Left cardiac atrium (tissue), 4 donors: ENCODE results near the gene CAB39L. TPM values are rescaled to one million over a fixed set of nuclear protein-coding genes. Genes with fewer than 3 reads are reported as not detected.

ENCODE experiments used
- ATAC-seq, 2 donors: fragments of 200-7000 bp; cut with Tn5 transposase; one replicate each; pipeline ENCODE4 v1.9.1; 2020; ENCODE audit warnings: mild to moderate bottlenecking in 2 of 2, moderate library complexity in 2 of 2
- DNase-seq: peaks from one replicate; pipeline ENCODE4 v3.0.0-alpha.2; 2020
- intact Hi-C, 2 donors: fragments of 100-400 bp; cut with DNase I; formaldehyde crosslinking; loops; one replicate each; pipeline versions ENCODE4 v1.14.1 to v1.15.1; 2022 to 2023
- total RNA-seq, 2 donors: library from RNA; stranded (reverse); fragmentation: NEBNext Ultra II Directional; extraction: Animal tissue kit (Norgen Biotek cat#: 25700); gene quantifications; one replicate each; pipeline ENCODE4 v1.2.1, GENCODE V29; 2021
- donor health status: DM: no; HTN: yes; CAD: no.
- donor health status: DM: no; HTN: yes; CAD: no; lungs with severe emphysema.
- donor health status: DM: yes; HTN: yes; CAD: no.
- donor health status: Dilated cardiomyopathy.

The CAB39L gene
- total RNA-seq, 2 donors from 2014 or later, result 16.4 to 20.2 TPM

DNA sequence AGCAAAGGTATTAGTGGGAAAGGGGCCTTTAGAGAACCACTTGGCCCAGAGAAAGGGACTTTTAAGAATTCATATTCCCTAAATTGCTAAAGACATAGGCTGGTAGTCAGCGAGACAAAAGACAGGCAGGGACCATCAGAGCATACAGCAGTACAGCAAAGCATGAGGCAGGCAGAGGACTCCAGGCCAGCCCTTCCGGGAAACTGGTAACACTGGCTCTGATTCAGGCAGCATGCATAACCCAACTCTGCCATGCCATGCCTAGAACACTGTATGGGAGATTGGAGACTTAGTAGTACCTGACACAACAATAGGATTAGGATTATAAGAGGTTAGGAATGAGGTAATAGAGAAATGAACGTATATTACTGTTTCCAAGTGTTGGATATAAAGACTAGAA lies 34.9 kb downstream of the CAB39L start:
- DNase-seq, result no peak

DNA sequence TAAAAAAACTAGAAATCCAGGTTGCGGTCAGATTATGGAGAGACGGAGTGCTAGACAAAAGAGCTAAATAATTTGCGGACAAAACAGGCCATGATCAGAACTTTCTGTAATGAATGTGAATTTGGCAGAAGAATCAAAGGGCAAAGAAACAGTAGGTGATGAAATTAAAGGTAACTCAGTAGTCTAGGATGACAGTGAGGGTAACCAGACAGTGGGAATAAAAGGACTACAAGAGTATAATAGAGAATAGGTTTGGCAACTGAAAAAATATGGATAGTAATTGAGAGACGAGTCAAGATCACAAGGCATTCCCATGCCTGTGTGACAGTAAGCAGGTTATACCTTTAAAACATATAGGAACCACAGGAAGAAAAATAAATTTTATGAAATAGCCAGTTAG lies 35.9 kb downstream of the CAB39L start:
- intact Hi-C loops, result no loop called here
- DNase-seq, result no peak

More for the DNA sequence above, 34.9 kb downstream of the CAB39L start:
- ATAC-seq, result no peak
- intact Hi-C loops, result no loop called here

DNA sequence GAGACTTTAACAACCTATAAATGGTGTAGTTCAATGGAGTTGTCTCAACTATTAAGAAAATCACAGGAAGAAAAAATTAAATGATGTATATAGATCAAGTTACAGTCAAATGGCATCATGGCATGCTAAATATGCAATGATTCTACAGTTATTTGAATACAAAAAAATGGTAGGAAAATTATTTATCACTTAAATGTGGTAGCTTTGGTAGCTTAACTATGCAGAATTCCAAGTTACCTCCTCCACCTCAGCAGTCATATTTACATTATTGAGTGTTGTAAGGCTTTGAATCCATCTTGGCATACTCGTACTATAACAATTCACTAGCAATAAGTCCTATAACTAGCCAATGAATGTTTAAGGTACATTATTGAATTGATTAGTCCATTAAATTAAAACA lies 36.8 kb downstream of the CAB39L start:
- intact Hi-C loops, result no loop called here
- DNase-seq, result no peak
- ATAC-seq, result no peak

More for the DNA sequence above, 35.9 kb downstream of the CAB39L start:
- no peak for ATAC-seq

DNA sequence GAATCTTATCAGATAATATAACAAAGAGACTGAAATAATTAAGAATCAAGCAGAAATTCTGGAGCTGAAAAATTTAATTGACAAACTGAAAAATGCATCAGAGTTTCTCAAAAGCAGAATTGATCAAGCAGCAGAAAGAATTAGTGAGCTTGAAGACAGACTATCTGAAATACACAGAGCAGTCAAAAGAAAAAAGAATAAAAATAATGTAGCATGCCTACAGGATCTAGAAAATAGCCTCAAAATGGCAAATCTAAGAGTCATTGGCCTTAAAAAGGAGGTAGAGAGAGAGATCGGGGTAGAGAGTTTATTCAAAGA lies 39.2 kb downstream of the CAB39L start:
- no peak for DNase-seq
- intact Hi-C loops, result no loop called here
- ATAC-seq, result no peak

DNA sequence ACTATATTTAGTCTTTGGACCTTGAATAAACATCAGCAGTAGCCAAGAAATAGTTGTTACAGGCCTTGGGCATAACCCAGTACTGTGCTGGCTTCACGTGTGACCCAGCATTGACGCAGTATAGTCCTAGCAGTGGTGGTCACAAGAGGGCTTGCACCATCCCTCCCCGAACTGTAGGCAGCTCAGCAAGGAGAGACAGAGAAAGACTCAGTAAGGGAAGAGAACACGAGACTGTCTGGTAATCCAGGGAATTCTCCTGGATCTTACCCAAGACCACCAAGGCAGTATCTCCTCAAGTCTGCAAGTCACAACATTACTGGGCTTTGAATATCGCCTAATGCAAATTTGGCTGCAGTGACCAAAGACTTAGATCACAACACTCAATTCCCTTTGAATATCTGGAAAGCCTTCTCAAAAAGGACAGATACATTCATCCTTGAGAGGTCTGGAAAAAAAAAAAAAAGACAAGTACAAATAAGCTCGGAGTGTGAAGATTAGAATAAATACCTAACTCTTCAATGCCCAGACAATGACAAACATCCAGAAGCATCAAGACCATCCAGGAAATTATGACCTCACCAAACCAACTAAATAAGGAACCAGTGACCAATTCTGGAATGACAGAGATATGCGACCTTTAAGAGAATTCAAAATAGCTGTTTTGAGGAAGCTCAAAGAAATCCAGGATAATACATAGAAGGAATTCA lies 39.7 kb downstream of the CAB39L start:
- no peak for DNase-seq
- intact Hi-C loops, result no loop called here
- ATAC-seq, result no peak

- DNase-seq (no peak), ATAC-seq (peak; percentile 95 to 97)
- intact Hi-C loops, result no loop called here
Measured at GRCh38 chr13:49400755-49401659, 42.9 kb downstream of the CAB39L start.

- no peak for ATAC-seq
- intact Hi-C loops, result no loop called here
Measured at GRCh38 chr13:49399801-49400472, 43.9 kb downstream of the CAB39L start.

DNA sequence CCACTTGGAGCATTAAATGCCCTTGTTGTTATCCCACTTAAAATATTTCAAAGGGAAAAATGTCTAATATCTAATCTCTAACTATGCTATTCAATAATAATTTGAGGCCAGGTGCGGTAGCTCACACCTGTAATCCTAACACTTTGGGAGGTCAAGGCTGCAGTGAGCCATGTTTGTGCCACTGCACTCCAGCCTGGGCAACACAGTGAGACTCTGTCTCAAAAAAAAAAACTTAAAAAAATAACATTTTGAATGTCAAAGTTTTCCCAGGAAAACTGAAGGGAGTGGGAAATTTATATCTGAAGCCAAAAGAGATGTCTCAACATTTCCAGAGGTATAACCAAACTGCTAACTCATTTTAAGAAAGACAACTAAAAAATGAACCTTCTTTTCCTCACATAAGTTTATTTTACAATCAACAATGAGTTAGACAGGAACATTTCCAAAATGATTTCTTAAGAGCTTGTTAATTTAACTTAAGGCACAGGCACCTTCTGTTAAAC lies 47.9 kb downstream of the CAB39L start:
- ATAC-seq, result peak in 1 of 2 donors; percentile 41
- DNase-seq, result no peak
- intact Hi-C loops, result no loop called here

More at GRCh38 chr13:49399801-49400472, 43.9 kb downstream of the CAB39L start:
- no peak for DNase-seq

GRCh38 chr13:49395451-49395865 lies 48.4 kb downstream of the CAB39L start:
- peak; percentile 31 for DNase-seq

GRCh38 chr13:49388091-49388635 lies 55.7 kb downstream of the CAB39L start:
- ATAC-seq (no peak), DNase-seq (no peak)
- intact Hi-C loops, result no loop called here

More at GRCh38 chr13:49395451-49395865, 48.4 kb downstream of the CAB39L start:
- intact Hi-C loops, result no loop called here
- peak; percentile 47 to 92 for ATAC-seq

GRCh38 chr13:49386664-49387063 lies 57.2 kb downstream of the CAB39L start:
- no peak for DNase-seq
- ATAC-seq, result no peak
- intact Hi-C loops, result no loop called here

GRCh38 chr13:49376121-49376520 lies 67.7 kb downstream of the CAB39L start:
- no peak for DNase-seq
- intact Hi-C loops, result no loop called here
- no peak for ATAC-seq

GRCh38 chr13:49374585-49375290 lies 69.1 kb downstream of the CAB39L start:
- ATAC-seq (peak in 1 of 2 donors; percentile 87), DNase-seq (no peak)
- intact Hi-C loops, result no loop called here

GRCh38 chr13:49373716-49374115 lies 70.1 kb downstream of the CAB39L start:
- no peak for ATAC-seq
- DNase-seq, result no peak

GRCh38 chr13:49371943-49372613 lies 71.8 kb downstream of the CAB39L start:
- intact Hi-C loops, result no loop called here
- DNase-seq (no peak), ATAC-seq (no peak)

More at GRCh38 chr13:49373716-49374115, 70.1 kb downstream of the CAB39L start:
- intact Hi-C loops, result no loop called here

DNA sequence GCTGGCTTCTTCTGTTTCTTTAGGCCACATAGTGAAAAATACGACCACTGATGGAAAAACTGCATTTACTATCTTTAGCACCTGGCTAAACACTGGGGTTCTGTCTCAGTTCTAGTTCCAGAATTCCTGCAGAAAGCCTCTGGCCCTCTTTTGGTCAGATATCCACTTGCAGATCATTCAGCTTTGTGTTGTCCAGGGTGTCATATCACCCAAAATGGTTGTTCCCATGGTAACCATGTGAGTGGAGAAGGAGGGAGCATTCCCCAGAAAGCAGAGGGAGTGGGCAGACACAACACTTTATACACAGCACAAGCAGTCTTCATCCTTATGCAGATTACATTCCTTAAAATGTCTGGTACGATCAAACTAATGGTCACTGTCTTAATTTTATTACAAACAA lies 73.5 kb downstream of the CAB39L start:
- intact Hi-C loops, result no loop called here
- DNase-seq (no peak), ATAC-seq (no peak)

DNA sequence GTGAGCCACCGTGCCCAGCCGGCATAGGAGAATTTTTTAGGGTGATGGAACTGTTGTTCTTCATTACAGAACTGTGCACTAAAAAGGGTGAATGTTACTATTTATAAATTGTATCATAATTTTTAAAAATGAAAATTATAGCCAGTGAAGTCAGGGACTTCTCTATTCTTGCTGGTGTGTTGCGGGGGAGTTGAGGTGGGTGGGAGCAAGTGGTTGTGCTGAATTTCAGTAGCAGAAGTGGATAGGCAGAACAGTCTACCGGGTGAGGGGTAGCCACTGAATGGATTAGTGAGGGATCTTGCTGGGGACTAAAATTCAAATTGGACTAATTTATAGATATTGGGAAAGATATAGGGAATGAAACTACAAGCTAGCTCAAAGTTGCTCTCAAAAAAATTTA lies 74.0 kb downstream of the CAB39L start:
- no peak for DNase-seq
- intact Hi-C loops, result no loop called here
- no peak for ATAC-seq

GRCh38 chr13:49368688-49369087 lies 75.2 kb downstream of the CAB39L start:
- no peak for ATAC-seq
- DNase-seq, result no peak
- intact Hi-C loops, result no loop called here
